HG02943 (cell line): ENCODE measurements around the gene NCAN.
"Not testable (repeated sequence)": the region's sequence is repeated elsewhere in the genome, so short reads cannot be mapped to it uniquely, and the experiment has no call there.

Experiments used
- ATAC-seq: cut with Tn5 transposase; IDR thresholded peaks from one replicate; pipeline ENCODE4 v1.9.1; 2021; ENCODE audit warnings: mild to moderate bottlenecking, low read depth, moderate library complexity; ENCODE audit not compliant: unreplicated experiment

NCAN gene

DNA sequence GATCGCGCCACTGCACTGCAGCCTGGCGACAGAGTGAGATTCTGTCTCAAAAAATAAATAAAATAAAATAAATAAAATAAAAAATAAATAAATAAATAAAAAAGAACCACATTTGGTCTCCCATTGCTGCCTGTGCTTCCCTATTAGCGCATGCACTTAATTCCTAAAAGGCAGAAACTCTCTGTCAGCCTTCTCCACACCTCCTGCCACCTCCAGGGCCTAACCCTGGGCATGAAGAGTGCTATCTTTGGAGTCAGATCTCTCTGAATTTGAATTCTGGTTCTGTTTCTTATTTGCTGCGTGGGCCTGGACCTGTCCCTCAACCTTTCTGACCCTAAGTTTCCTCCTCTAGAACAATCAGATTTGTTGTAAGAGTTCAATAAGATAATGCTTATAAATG, 11.3 kb downstream of the NCAN start:
- no peak for ATAC-seq

DNA sequence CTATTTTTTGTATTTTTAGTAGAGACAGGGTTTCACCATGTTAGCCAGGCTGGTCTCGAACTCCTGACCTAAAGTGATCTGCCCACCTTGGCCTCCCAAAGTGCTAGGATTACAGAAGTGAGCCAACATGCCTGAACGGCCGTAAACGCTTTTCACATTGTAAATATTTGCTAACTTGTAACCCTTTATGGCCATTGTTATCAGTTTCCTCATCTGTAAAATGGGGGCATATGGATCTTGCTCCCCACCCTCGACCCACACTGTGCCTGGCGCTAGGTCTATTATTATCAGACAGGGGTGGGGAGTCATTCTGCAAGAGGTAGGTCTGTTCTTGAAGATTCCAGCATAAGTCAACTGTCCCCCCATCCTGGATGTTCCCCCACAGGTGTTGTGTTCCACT, 11.9 kb downstream of the NCAN start:
- ATAC-seq: no peak

DNA sequence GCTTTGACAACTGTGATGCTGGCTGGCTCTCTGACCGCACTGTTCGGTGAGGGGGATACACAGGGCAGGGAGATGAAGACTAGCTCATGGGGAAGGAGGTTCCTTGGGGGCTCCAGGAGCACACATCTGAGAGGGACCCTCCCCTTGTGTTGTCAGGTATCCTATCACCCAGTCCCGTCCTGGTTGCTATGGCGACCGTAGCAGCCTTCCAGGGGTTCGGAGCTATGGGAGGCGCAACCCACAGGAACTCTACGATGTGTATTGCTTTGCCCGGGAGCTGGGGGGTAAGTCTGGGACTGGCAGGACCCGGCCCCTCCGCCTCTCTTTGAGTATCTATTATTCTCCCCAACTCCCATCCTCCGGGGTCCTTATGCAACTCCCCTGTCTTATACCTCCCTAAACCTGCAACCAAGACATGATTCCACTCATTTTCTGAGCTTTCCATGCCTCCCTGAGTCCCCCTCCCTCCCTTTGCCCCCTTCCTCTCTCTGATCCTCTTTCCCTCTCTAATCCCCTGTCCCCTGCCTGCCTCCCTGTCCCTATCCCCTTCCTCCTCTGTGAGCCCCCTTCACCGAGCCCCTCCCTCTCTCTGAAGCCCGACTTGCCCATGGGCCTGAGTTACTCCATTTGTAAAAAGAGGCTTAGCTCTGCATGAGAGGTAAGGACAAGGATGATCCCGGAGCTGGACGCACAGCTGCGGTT, 12.5 kb downstream of the NCAN start:
- no peak for ATAC-seq

DNA sequence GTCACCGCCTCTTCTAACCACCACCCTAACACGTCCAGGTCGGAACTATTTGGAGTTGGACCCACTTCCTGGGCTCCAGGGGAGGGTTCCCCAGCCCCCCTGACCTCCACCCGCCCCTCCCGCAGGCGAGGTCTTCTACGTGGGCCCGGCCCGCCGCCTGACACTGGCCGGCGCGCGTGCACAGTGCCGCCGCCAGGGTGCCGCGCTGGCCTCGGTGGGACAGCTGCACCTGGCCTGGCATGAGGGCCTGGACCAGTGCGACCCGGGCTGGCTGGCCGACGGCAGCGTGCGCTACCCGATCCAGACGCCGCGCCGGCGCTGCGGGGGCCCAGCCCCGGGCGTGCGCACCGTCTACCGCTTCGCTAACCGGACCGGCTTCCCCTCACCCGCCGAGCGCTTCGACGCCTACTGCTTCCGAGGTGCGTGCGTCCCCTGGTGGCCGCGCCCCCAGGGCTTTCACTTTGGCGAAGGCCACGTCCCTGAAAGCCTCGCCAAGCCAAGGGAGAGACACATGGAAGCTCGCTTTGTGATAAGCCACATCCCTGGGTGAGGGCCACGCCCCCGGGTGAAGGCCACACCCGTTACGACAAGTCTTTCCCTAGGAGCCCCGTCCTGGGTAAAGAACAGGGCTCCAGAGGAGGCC, 13.2 kb downstream of the NCAN start:
- no peak for ATAC-seq

DNA sequence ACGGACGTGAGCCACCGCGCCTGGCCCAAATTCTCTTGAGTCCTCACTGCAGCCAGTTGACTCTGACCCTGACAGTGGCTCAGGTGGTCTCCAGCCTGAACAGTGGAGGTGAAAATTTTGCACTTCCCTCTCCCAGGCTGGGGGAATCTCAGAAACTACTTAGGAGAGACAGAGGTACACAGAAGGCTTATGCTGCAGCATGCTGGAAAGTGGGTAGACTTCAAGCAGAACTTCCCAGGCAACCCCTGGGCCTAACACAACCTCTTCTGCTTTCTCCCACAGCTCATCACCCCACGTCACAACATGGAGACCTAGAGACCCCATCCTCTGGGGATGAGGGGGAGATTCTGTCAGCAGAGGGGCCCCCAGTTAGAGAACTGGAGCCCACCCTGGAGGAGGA, 14.4 kb downstream of the NCAN start:
- no peak for ATAC-seq

DNA sequence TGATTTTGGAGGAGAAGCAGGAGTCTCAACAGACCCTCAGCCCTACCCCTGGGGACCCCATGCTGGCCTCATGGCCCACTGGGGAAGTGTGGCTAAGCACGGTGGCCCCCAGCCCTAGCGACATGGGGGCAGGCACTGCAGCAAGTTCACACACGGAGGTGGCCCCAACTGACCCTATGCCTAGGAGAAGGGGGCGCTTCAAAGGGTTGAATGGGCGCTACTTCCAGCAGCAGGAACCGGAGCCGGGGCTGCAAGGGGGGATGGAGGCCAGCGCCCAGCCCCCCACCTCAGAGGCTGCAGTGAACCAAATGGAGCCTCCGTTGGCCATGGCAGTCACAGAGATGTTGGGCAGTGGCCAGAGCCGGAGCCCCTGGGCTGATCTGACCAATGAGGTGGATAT, 14.9 kb downstream of the NCAN start:
- no peak for ATAC-seq

DNA sequence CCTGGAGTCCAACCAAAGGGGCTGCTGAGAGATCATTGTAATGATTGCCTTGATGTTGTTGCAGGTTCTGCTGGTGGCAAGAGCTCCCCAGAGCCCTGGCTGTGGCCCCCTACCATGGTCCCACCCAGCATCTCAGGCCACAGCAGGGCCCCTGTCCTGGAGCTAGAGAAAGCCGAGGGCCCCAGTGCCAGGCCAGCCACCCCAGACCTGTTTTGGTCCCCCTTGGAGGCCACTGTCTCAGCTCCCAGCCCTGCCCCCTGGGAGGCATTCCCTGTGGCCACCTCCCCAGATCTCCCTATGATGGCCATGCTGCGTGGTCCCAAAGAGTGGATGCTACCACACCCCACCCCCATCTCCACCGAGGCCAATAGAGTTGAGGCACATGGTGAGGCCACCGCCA, 15.5 kb downstream of the NCAN start:
- ATAC-seq: no peak

DNA sequence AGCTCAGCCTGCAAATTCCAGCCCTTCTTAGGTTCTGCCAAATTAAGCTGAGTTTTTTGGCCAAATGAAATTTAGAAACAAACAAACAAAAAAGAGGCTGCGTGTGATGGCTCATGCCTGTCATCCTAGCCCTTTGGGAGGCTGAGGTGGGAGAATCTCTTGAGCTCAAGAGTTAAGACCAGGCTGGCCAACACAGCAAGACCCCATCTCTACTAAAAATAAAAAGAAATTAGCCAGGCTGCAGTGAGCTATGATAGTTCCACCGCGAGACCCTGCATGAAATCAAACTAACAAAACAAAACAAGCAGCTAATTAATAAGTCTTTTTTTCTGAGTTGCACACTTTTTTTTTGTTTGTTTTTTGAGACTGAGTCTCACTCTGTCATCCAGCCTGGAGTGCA, 17.9 kb downstream of the NCAN start:
- no peak for ATAC-seq

DNA sequence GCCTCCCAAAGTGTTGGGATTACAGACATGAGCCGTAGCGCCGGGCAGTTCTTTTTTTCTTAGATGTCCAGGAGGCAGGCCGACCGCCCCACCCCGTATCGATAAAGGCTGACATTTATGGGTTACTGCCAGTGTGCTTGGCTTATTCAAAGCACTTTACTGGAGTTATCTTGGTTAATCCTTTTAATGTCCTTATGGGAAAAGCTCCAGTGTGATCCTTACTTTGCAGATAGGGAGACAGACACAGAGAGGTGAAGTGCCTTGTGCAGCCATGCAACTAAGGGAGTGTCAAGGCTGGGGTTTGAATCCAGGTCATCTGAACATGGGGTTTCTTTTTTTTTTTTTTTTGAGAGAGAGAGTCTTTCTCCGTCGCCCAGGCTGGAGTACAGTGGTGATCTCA, 19.2 kb downstream of the NCAN start:
- no peak for ATAC-seq

DNA sequence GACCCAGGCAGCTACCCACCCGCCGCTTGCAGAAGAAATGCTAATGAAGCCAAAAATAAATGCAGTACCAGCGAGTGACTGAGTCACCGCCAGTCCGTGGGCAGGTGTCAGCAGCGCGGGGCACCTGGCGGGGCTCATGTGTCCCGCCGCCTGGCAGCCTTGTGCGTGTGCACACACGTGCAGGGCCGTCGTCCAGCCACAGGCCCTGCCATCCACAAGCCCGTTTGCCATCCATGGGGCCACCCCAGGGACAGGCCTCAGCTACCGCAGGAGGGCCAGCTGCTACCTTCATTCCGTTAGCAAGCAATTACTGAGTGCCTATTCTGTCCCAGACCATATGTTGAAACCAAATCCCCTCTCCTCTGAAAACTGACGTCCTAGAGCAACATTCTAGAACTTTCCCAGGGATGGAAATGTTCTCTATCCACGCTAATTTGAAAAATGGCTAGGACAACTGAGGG, 20.5 kb downstream of the NCAN start:
- no peak for ATAC-seq

DNA sequence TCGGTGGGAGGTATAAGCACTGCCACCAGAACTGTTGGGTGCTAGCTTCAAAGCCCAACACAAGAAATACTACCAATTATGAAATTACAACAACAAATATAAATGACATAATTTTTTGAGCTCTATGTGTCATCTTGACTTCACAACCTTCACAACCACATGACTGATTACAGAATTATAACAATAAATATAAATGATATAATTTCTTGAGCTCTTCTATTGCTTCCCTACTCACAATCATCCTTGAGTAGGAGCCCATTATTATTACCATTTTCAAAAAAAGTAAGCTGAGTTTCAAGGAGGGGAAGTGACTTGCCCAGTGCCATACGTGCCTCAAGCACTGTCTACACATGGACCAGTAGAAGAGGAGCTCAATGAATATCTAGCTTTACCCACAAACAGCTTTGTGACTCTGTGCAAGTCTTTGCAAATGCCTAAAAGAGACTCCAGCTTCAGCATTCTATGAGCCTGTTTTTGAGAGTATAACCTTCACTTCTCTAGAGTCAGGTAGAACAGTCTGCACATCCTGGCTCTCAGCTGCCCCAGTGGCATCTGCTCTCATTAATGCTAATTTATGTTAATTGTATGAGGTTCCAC, 22.6 kb downstream of the NCAN start:
- no peak for ATAC-seq

DNA sequence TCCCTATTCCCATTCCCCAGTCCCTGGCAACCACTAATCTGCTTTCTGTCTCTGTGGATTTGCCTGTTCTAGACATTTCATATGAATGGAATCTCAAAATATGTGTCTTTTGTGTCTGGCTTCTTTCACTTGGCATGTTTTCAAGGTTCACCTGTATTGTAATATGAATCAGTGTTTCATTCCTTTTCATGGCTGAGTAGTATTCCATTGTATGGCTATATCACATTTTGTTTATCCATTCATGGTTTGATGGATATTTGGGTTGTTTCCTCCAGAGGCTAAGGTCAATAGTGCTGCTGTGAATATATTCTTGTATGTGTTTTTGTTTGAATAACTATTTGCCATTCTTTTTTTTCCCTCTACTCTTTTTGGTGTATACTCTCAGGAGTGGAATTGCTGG, 24.4 kb downstream of the NCAN start:
- no peak for ATAC-seq

DNA sequence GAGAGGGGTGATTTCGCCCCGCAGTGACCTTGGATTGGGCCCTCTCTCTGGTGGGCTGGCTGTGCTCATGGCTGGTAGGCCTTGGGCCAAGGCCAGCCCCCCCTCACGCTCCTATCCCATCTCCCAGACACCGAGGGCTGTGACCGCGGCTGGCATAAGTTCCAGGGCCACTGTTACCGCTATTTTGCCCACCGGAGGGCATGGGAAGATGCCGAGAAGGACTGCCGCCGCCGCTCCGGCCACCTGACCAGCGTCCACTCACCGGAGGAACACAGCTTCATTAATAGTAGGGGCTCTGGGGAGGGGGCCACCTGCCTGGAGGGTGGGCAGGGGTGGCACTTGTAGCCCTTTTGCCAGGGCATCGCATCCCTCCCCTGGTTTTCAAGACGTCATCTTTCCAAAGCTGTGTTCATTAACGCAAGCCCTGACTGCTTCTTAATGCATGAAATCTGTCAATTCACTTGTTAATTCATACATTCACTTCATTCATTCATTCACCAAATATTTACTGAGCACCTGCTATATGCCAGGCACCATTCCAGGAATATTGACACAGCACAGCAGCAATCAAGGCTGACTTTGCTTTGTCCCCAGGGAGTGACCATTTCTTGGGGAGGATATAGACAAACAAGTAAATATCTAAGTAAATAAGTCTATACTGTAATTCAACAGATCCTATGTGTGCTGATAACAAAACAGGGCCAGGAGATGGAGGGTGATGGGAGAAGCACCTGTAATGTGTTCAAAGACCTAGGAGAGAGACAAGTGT, 26.6 kb downstream of the NCAN start:
- ATAC-seq: no peak

DNA sequence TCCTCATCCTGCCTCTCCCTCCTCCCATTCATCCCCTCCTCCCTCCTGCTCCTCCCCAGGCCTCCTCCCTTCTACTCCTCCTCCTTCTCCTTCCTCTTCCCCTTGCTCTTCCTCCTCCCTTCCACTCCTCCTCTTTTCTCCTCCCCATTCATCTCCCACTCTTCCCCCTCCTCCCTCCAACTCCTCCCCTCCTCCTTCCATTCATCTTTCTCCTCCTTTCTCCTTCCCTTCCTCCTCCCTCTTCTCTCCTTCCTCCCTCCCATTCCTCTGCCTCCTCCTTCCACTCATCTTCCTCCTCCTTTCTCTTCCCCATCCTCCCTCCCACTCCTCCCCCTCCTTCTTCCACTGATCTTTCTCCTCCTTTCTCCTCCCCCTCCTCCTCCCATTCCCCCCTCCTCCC, 27.9 kb downstream of the NCAN start:
- no peak for ATAC-seq

DNA sequence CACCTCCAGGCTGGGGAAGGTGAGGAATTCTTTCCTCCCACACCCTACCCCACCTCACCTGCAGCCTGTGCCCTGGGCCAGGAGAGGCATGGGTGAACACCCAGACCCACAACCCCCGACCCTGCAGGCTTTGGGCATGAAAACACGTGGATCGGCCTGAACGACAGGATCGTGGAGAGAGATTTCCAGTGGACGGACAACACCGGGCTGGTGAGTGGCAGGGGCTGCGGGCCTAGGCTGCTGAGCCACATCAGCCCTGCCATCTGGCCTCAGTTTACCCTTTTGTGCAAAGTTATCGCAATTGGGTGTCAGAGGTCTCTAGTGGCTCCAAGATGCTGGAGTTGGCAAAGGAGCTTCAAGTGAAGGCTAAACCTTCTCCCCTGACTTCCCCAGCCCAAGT, 28.7 kb downstream of the NCAN start:
- ATAC-seq: no peak

DNA sequence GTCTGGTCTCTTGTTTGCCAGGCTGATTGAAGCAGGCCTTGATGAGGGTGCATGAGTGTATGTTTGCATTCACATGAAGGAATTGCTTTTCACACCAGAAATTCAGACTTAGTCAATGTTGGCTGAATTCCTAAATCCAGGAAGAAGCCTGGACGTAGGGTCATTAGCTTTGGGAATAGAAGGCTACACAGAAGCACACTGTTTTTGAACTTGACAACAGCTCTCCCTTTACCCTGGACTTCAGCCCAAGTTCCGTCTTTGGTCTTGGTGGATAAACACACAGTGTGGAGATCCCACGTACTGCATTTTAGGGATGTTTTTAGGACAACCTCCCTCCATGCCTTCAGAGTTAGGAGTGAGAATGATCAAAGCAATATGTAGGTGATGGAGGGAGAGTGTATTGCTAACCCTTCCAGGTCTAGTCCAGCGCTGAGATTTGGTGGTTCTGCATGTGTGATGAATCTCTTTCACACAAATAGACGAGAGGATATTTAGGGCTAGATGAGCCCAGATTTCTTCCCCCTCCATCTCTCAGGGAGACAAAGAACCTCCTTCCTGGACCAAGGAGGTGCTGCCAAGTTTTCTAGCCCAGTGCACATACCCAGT, 38.5 kb downstream of the NCAN start:
- ATAC-seq: no peak

DNA sequence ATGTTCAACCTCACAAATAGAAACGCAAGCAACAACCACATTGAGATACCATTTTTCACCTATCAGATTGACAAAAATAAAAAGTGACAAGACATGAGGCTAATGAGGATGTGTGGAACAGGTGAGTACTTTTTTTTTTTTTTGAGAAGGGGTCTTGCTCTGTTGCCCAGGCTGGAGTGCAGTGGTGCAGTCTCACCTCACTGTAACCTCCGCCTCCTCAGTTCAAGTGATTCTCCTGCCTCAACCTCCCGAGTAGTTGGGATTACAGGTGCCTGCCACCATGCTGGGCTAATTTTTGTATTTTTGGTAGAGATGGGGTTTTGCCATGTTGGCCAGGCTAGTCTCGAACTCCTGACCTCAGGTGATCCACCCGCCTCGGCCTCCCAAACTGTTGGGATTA, 41.7 kb downstream of the NCAN start:
- ATAC-seq: not testable (repeated sequence)

DNA sequence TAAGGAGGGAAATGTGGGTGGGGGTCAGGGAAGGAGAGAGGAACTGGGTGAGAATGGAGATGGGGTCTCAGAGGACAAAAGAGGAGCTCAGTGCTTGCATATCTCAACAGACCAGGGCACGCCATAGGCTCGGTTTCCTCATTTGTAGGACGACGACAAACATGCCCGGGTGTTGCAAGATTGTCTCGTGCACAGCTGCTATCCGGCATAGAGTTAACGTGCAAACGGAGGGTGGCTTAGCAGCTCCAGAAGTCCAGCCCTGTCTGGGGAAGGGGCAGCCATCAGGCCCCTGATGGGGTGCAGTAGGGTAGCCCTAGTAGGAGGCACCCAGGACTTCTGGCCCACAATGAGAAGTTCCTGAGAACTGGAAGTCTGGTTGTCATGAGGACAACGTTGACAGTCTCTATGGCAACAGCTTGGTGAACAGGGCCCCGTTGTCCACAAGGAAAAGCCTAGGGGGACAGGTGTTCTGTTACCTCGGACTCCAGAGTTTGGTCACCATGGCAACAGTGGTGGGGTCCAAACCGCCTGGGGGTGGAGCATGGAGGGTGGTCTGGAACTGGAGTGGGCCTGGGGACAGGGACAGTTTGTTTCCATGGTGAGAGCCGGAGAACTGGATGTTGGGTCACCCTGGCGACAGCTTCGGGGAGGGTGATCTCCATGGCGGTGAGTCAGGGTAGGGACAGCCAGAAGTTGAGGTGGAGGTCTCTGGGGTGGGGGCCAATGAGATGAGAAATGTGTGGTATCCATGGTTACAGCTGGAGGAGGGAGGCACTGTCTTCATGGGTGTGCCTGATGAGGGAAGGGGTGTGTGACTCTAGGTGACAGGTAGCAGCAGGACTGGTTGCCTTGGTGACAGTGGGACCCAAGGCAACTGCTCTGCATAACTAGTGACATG, 44.6 kb downstream of the NCAN start:
- ATAC-seq: no peak

DNA sequence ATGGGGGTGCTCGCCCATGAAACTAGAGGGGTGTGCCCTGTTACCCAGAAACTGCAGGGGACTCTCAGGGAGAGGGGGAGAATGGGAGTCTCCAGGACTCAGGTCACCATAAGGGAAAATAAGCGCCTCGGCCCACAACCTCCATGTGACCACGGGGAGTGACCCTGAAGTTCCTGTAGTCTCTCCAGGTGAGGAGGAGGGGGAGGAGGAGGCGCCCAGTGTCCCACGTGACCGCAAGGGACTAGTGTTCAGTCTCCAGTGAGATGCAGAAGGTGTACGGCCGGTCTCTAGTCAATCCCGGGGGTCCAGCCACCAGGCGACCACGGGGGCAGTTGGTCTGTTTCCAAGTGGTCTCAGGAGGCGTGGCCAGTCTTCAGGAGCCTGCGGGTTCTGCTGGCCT, 45.4 kb downstream of the NCAN start:
- no peak for ATAC-seq
